GM19328 (cell line): ENCODE results near the gene TSEN54.
A peak's percentile ranks its signal among the peaks of the same experiment; 100 is the strongest.
"Not testable (repeated sequence)": the region's sequence is repeated elsewhere in the genome, so short reads cannot be mapped to it uniquely, and the experiment has no call there.

Experiments used
- ATAC-seq: cut with Tn5 transposase; IDR thresholded peaks from one replicate; pipeline ENCODE4 v1.9.1; 2021; ENCODE audit warnings: mild to moderate bottlenecking, moderate library complexity; ENCODE audit not compliant: unreplicated experiment

The TSEN54 gene

GRCh38 chr17:75516255-75516618, at the start of gene TSEN54:
Gene TSEN54 (plus strand): TSS chr17:75516528. CDS start chr17:75516561, 33 bp downstream.
- ATAC-seq = peak; percentile 76

DNA sequence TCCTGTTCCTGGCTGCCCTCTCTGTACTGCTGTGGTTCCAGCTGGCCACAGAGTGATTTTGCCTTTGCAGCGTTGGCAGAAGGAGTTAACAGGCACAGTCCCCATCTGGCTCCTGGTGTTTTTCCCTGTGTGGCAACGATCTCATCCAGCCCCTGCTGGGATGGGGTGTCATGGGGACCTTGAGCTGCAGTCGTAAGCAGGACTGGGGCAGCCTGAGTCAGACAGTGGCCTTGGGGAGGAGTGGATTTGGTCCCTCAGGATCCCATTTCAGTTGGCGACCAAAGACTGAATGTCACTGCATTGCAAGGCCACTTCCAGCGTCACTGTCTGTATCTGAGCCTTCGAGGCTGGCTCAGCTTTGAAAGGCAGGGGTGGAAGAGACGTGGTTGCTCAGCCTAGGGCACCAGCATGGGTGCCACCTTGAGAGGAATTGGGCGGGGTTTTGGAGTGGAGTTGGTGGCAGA, 48.0 kb upstream of the TSEN54 start:
- no peak for ATAC-seq

- ATAC-seq = no peak
Measured at GRCh38 chr17:75468779-75469373, 47.5 kb upstream of the TSEN54 start.

GRCh38 chr17:75471207-75471606, 45.1 kb upstream of the TSEN54 start:
- ATAC-seq = no peak

DNA sequence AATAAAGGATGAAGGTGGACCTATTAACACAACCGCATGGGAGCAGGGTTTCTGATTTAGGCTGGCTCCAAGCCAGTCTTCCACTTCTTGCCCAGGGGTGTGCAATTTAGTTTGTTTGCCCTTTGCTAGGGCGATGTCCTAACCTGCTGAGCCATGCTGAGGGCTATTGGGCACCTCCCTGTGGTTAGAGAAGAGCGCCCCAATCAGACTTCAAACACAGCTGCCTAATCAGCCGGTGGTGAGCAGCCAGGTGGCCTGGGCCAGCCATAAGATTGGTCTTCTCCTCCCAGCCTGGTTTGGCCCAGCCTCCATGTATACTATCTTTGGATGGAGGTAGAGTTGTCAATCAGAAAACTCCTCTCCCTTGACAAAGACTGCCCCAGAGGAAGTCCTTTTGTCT, 44.2 kb upstream of the TSEN54 start:
- ATAC-seq = no peak

DNA sequence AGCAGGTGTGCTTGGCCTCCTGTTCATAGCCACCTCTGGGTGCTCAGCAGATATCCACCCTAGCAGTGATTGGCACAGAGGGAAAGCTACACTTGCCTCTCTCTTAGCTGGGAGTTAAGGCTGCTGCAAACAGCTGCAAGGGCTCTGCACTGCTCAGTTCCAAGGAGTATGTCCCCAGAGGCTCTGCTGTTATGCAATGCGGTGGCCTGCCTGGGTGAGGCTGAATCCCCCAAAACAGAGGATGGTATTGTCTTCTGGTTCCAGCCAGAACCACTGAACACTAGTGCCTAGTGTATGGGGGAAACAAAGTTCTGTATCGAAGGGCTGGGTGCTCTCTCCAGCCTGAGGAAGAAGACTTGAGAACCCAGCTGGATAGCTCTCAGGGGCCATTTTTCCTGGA, 43.1 kb upstream of the TSEN54 start:
- ATAC-seq = no peak

DNA sequence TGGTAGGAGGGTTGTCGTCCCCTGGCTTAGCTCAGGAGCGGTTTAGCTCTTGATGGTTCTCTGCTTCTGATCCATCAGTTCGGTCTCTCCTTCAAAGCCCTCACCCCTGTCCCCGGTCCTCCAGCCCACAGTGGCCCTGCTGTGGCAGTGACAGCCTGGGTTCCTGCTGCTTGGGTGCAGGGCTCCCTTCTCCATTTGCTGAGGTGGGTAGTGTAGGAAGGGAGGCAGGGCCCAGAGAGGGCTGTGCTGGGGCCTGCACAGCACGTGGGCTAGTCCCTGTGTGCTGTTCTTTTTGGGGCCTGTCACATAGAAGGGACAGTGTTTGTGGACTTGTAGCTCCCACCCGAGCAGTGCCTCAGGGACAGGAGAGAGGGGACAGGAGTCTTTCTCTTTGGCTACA, 41.6 kb upstream of the TSEN54 start:
- no peak for ATAC-seq

DNA sequence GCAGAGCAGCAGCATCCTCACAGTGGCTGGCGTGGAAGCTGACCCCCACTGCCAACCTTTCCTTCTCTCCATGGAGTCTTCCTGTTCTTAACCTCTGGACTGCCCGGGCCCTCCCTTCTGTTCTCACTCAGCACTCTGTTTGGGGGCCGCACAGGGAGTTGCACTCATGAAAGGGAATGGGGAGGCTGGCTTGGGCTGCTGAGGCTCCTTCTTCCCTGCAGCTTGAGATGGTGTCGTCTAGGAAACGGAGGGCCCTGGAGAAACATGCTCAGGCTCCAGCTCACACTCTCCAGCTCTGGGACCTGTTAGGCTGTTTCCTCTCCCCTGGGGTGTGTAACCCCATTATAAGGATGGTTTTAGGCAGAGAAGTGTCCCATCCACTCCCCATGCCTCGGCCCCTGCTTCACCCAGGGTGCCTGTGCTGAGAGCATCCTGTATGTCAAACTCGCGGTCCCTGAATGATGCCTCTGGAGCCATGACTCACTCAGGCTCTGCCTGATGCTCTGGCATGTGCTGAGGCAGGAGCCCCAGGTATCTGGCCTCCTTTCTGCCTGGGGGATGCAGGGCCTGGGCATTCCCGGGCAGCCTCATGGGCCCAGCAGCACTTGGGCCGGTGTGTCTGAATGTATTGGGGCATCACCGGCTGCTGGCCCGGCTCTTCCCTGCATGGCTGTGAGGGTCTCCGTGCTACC, 41.0 kb upstream of the TSEN54 start:
- ATAC-seq = no peak

DNA sequence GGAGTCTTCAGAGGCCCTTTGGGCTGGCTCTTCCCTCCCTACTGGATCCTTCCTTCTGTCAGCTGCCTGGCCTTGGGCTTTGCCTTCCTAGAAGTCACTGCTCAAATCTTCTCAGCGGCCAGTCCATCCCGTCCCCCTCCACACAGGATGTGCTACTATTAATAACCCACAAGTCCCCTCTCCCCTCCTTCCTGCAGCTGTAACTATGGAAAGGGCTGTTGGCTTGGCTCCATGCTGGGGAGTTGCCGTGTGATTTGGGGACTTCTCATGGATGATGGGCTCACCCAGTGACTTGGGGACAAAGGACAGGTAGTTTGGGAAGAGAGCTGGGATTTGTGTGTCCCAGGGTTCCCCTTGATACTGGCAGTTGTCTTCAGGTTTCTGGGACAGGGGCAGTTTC, 40.5 kb upstream of the TSEN54 start:
- ATAC-seq = no peak

GRCh38 chr17:75476271-75476671, 40.1 kb upstream of the TSEN54 start:
- no peak for ATAC-seq

DNA sequence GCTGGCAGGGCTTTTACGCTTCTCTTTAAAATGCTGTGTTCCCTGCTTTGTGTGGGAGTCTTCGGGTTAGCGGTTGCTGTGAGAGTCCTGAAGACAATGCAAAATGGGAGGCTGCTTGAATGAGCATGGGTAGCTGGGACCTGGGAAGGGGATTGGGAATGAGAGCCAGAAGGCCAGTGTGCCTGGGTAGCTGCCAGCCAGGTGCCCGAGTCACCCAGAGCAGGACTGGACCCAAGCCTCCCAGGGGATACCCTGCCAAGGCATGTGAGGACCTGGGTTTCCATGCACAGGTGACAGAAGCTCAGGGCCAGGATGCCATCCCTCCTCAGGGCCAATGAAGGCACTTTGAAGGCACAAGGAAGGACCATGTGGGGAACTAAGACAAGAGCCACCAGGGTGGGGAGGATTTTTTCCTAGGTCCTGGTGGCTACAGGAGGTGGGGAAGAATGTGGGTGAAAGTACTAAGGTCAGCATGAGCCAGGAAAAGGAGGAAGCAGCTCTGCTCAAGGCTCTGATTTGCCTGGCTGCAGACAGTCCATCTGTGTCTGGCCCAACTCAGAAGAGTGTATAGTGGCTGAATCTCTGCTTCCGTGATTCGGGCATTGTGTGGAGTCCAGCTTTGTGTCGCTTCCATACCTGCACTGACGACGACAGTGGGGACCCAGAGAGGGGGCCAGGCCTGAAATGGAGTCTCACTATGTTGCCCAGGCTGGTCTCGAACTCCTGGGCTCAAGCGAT, 39.4 kb upstream of the TSEN54 start:
- no peak for ATAC-seq

GRCh38 chr17:75477490-75477862, 38.9 kb upstream of the TSEN54 start:
- not testable (repeated sequence) for ATAC-seq

DNA sequence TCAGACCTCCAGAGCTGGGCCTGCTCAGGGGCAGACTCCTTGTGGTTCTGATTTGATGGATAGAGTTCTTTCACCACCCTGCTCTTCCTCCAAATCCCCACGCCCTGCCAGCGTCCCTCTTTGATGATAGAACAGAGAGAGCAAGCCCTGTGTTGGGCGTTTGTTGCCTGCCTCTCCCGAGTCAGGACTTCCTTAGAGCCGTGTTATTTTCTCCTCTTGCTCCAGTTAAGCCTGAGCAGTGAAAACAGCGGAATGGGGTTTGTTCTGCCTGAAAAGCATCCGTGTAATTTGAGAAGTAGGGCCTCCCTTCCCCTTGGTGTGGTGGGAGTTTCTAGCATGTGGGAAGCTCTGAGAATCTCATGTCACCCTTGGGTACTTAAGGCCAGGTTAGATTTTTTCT, 37.8 kb upstream of the TSEN54 start:
- ATAC-seq = no peak

- no peak for ATAC-seq
Measured at GRCh38 chr17:75480281-75480680, 36.0 kb upstream of the TSEN54 start.

DNA sequence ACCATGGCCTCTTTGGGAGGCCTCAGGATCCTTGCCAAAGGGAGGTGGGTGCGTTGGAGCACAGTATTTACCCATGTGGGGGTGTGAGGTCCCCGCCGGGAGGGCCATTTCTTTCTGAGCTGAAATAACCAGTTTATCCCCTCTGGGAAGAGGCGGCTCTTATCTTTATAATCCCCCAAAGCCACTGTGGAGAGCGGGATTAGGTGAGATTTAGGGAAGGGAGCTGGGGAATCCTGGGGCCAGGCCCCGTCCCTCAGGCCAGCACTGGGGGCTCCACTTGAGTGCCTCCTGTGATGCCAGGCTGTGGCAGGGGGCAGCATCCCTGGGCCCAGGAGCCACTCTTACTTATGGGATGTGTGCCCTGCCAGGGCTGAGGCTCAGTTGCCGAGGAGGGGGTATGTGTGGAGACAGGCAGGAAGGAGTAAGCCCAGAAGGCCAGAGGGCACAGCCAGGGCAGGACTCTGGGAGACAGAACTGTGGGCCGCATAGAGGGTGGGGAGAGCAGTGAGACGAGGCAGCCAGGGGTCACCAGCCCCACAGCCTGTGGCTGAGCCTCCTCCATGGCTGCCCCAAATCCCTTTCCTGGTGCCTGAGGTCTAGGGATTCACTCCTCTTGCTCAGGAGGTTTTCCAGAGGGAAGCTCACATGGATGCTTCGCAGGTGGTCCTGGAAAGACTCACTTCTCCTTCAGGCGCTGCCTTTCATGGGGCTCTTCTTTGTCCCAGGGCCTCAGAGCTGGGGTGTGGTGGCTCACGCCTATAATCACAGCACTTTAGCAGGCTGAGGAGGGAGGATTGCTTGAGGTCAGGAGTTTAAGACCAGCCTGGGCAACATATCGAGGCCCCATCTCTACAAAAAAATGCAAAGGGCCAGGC, 34.9 kb upstream of the TSEN54 start:
- no peak for ATAC-seq

- ATAC-seq = no peak
Measured at GRCh38 chr17:75482098-75482942, 34.0 kb upstream of the TSEN54 start.

- ATAC-seq = no peak
Measured at GRCh38 chr17:75485688-75486087, 30.6 kb upstream of the TSEN54 start.

DNA sequence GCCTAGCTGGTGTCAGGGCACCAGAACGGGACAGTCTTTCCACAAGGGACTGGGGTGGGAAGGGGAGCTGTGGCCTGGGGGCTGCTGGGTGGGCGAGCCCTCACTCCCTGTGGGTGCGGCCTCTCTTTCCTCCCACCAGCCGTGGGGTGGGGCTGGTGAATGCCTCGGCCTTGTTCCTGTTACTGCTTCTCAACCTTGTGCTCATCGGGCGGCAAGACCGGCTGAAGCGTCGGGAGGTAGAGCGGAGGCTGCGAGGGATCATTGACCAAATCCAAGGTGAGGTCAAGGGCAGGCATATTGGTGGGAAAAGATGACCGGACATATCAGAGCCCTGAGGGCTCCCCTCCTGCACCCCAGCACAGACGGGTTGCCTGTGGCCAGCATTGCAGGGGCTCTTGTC, 30.2 kb upstream of the TSEN54 start:
- ATAC-seq = no peak

DNA sequence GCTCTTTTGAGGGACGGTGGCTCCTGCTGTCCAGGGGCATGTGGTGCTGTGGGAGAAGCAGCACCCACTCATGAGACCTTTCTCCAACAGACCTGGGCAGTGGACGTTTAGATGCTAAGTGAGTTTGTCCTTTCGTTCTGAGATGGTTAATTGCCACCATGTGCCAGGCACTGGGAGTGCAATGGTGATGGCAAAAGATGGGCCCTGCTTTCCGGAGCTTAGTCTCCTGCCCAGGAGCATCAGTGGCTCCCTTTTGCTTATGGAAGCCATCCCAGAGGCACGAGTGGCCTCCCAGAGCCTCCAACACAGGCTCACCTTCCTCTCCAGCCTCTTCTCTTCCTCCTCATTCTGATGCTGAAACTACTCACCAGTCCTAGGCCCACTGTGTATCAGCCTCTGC, 29.4 kb upstream of the TSEN54 start:
- no peak for ATAC-seq

DNA sequence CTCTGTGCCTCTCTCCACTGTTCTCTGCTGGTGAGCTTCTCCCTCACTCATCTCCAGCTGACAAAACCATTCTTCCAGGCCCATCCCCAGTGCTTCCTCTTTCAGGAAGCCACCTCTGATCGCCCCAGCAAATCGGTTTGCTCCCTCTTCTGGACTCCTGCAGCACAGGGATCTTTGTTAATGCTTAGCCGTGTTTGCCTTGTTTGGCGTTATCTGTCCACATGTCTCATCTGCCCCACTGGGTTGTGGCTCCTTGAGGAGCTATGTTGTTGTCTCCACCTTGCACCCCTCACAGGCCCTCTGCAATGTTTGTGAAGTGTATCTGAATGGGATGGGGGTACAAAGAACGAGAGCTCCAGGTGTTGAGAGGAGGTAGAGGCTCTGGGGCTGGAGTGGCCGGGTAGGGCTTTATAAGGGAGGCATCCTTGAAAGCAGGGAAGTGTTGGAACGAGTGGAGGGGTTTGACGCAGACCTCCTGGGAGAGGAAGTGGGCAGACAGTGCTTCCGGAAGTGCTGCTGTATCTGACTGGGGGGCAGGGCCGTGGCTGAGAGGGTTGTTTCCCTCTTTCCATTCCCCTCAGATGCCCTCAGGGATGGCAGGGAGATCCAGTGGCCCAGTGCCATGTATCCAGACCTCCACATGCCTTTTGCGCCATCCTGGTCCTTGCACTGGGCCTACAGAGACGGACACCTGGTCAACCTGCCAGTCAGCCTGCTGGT, 28.8 kb upstream of the TSEN54 start:
- ATAC-seq = no peak
